Adrenal gland (tissue), 5 donors: ENCODE data around the gene RBX1.

Source experiments
- POLR2A ChIP-seq, 2 donors: fragments of 450-650 bp; IDR thresholded peaks; one replicate each; pipeline ENCODE4 v1.6.1; 2017; ENCODE audit warnings: antibody characterized with exemption in 2 of 2, mild to moderate bottlenecking in 2 of 2, moderate library complexity in 1 of 2
- TF ChIP-seq, protein P1 (sequence below), 6 experiments: fragments of 450-650 bp in 4 of 6; fragments of 200-600 bp in 2 of 6; sonication (generic) in 1 of 6; IDR thresholded peaks; 1 replicate in 5 of 6; 2 replicates in 1 of 6; pipeline versions ENCODE4 v1.5.1 to v1.8.0; 2016 to 2021; ENCODE audit warnings: antibody characterized with exemption in 6 of 6, mild to moderate bottlenecking in 2 of 6, moderate library complexity in 1 of 6
- donor health status: DM: no; HTN: no; CAD: no.

DNA sequence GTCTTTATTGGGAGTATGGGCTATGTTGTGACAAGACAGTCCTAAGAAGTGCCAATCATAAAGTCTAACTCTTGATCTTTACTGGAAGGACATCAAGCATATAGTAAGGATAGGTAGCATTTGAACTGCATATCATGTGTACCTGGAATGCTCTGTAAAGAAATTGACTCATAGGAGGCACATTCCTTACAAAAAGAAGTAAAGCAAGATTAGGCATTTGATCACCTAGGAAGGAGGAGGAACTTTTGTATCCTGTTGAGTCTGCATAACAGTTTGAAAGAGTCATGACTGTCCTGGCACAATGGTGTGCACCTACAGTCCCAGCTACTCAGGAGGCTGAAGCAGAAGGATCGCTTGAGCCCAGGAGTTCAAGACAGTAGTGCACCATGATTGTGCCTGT, 47.1 kb upstream of the RBX1 start:
- TF ChIP-seq POLR2A (IDR thresholded peaks at IDR 0.05), result no peak
- TF ChIP-seq, protein P1, sequence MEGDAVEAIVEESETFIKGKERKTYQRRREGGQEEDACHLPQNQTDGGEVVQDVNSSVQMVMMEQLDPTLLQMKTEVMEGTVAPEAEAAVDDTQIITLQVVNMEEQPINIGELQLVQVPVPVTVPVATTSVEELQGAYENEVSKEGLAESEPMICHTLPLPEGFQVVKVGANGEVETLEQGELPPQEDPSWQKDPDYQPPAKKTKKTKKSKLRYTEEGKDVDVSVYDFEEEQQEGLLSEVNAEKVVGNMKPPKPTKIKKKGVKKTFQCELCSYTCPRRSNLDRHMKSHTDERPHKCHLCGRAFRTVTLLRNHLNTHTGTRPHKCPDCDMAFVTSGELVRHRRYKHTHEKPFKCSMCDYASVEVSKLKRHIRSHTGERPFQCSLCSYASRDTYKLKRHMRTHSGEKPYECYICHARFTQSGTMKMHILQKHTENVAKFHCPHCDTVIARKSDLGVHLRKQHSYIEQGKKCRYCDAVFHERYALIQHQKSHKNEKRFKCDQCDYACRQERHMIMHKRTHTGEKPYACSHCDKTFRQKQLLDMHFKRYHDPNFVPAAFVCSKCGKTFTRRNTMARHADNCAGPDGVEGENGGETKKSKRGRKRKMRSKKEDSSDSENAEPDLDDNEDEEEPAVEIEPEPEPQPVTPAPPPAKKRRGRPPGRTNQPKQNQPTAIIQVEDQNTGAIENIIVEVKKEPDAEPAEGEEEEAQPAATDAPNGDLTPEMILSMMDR (IDR thresholded peaks at IDR 0.05), result no peak
